Measurements from ENCODE around the gene TEAD1. TPM values are rescaled to one million over a fixed set of nuclear protein-coding genes. Genes with fewer than 3 reads are reported as not detected.

Gene TEAD1
- total RNA-seq, 1 donor from 2014 or later, result 51.9 TPM

DNA sequence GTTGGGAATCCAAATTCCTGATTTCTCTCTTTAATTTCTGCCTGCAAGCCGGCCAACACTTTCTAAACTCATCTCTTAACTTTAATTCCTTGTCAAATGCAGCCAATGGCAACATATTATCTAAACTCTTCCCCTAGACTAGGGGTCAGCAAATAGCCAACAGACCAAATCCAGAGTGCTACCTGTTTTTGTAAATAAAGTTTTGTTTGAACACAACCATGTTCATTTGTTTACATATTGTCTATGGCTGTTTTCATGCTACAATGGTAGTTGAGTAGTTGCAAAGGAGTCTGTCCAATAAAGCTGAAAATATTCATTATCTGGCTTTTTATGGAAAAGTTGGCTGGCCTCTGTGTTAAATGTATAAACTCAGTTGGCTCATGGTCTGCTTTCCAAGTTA lies 297.7 kb downstream of the TEAD1 start:
- Histone ChIP-seq H3K27ac (no peak overlapping the region), H3K4me1 (no peaks in the 10 kb centered on the region), H3K36me3 (no peaks in the 10 kb centered on the region), H3K4me3 (no peak overlapping the region), H3K27me3 (ENCODE audit: low read depth) (no peaks in the 10 kb centered on the region), H3K9me3 (no peaks in the 10 kb centered on the region)
- intact Hi-C loops (cut with DNase I), result no loop called here
- ATAC-seq, result no peak
- DNase-seq, result no peak
- TF ChIP-seq, protein P1, sequence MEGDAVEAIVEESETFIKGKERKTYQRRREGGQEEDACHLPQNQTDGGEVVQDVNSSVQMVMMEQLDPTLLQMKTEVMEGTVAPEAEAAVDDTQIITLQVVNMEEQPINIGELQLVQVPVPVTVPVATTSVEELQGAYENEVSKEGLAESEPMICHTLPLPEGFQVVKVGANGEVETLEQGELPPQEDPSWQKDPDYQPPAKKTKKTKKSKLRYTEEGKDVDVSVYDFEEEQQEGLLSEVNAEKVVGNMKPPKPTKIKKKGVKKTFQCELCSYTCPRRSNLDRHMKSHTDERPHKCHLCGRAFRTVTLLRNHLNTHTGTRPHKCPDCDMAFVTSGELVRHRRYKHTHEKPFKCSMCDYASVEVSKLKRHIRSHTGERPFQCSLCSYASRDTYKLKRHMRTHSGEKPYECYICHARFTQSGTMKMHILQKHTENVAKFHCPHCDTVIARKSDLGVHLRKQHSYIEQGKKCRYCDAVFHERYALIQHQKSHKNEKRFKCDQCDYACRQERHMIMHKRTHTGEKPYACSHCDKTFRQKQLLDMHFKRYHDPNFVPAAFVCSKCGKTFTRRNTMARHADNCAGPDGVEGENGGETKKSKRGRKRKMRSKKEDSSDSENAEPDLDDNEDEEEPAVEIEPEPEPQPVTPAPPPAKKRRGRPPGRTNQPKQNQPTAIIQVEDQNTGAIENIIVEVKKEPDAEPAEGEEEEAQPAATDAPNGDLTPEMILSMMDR (IDR thresholded peaks at IDR 0.05), result no peak

DNA sequence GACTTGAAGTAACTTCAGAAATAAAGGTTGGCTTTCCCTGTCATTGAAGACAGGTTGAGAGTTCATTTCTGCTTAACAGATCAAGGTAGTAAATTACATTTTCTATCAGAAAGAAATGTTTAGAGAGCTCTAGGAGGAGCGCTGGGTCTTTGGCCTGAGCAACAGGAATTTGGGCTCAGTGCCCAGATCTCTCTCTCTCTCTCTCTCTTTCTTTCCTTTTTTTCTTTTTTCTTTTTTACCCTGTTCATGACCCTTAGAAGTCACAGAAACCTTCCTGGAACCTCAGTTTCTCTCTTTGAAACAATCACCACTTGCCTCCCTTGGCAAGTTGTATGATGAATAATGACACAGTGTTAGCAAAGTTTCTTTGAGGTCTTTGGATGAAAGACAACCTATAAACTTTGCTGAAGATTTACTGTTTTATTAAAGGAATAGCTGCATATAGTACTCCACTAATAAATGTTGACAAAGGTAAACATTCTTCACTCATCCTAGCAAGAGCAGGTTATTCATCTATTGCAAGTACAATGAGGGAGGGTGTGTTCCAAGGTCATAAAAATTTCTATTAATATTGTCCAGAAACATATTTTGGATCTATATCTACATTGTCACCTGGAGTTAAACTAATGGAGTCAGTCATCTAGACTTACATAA lies 299.4 kb downstream of the TEAD1 start:
- H3K4me1 ChIP-seq, result no peaks in the 10 kb centered on the region
- intact Hi-C loops (cut with DNase I), result no loop called here
- TF ChIP-seq, protein P1 (IDR thresholded peaks at IDR 0.05), result no peak
- no peak overlapping the region for H3K4me3 ChIP-seq
- no peaks in the 10 kb centered on the region for H3K27me3 ChIP-seq (ENCODE audit: low read depth)
- no peaks in the 10 kb centered on the region for H3K36me3 ChIP-seq
- no peak overlapping the region for H3K27ac ChIP-seq
- ATAC-seq (no peak), DNase-seq (no peak)
- no peaks in the 10 kb centered on the region for H3K9me3 ChIP-seq

DNA sequence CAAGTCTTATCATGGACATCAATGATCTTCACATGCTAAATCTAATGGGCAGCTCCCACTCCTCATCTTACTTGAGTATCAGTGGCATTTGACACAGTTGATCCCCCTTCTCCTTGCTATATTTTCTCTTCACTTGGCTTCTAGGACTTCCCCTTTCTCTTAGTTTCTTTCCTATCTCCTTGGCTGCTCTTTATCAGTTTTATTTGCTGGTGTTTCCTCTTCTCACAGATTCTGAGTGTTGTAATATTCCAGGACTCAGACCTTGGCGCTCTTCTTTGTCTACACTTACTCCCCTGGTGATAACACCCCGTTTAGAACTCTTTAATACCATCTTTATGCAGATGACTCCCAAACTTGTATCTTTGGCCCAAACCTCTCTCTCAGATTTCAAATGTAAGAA lies 301.0 kb downstream of the TEAD1 start:
- intact Hi-C loops (cut with DNase I), result no loop called here
- H3K4me1 ChIP-seq, result no peaks in the 10 kb centered on the region
- TF ChIP-seq, protein P1 (IDR thresholded peaks at IDR 0.05), result no peak

DNA sequence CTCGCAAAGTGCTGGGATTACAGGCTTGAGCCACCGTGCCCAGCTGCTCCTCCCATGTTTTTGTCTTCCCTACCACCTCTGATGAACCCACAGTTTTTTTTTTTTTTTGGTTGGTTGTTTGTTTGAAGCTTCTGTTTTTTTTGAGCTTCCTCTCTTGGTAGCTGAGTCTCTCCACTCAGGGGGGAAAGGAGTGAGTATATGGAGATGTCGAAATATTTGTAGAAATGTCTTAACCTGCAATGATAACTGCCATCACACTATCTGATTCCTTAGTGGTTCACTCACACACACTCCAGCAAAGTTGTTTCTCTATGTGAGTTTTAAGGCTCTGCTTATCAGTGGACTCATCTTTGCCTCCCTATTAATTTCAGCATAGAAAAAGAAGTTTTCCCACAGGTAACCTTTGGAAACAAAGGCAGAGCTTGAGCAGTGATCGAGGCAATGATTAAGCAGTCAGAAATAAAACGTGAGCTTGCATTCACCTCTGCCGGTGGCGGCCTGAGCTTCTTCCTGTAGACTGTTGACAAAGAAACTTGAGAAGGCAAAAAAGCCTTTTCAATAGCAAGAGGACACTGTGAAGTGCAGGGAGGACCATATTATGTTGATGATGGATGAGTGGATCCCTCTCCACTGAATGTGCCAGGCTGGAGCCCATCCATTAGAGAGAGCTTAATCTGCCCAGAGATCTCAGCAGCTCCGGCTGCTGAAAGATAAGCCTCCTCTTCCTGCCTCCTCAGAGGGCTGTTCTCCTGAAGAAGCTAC lies 305.9 kb downstream of the TEAD1 start:
- Histone ChIP-seq H3K27me3 (ENCODE audit: low read depth) (no peaks in the 10 kb centered on the region), H3K27ac (no peak overlapping the region), H3K4me3 (no peak overlapping the region), H3K9me3 (no peaks in the 10 kb centered on the region), H3K36me3 (no peaks in the 10 kb centered on the region), H3K4me1 (no peaks in the 10 kb centered on the region)
- ATAC-seq, result no peak
- DNase-seq, result no peak
- intact Hi-C loops (cut with DNase I), result no loop called here
- TF ChIP-seq, protein P1 (IDR thresholded peaks at IDR 0.05), result no peak

More for the DNA sequence above, 301.0 kb downstream of the TEAD1 start:
- Histone ChIP-seq H3K4me3 (no peak overlapping the region), H3K27ac (no peak overlapping the region), H3K36me3 (no peaks in the 10 kb centered on the region), H3K9me3 (no peaks in the 10 kb centered on the region), H3K27me3 (ENCODE audit: low read depth) (no peaks in the 10 kb centered on the region)
- DNase-seq (no peak), ATAC-seq (no peak)

DNA sequence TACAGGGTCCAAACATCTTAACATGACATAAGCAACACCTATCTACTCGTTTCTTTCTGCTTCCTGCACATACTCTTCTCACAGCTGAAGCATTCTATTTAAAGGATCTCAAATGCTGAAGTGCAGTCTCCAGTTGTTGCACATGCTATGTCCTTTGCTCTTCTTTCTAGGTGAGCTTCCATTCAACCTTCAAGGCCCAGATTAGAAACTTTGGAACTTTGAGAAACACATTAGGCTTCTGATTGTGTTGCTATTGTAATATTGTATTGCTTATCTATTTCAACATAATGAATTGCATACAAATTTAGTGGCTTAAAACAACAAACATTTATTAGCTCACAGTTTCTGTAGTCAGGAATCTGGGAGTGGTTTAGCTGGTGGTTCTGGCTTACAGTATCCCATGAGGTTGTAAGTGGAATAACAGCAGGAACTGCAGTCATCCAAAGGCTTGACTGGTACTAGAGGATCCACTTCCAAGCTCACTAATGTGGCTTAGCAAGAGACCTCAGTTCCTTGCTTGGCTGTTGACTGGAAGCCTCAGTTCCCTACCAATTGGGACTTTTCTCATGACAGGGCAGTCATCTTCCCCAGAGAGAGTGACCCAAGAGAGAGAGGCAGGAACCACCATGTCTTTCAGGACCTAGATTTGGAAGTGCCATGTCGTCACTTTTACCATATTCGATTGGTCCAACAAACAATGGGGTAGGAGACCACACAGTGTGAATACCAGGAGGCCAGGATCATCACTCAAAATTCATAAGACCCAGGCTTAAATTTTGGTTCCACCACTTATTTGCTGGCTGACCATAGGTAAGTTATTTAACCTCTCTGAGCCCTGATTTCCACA lies 307.7 kb downstream of the TEAD1 start:
- DNase-seq, result no peak
- Histone ChIP-seq H3K36me3 (no peaks in the 10 kb centered on the region), H3K9me3 (no peaks in the 10 kb centered on the region), H3K27ac (no peak overlapping the region), H3K4me3 (no peak overlapping the region), H3K4me1 (no peaks in the 10 kb centered on the region), H3K27me3 (ENCODE audit: low read depth) (no peaks in the 10 kb centered on the region)
- TF ChIP-seq, protein P1 (IDR thresholded peaks at IDR 0.05), result no peak
- intact Hi-C loops (cut with DNase I), result no loop called here
- ATAC-seq, result no peak
